Stimulated activated CD4-positive, alpha-beta T cell treated with anti-CD3 and anti-CD28 coated beads, TNF-alpha, amount 100 ng/mL, for 1 hour (primary cell): Measurements from ENCODE around the gene CCNO.

Source experiments
- DNase-seq, 3 donors: peaks; one replicate each; pipeline ENCODE4 v3.0.0-alpha.2; 2020; ENCODE audit warnings: low read depth in 3 of 3, low spot score in 1 of 3

The CCNO gene

GRCh38 chr5:55223812-55224240 lies 9.6 kb downstream of the CCNO start:
- DNase-seq: no peak

GRCh38 chr5:55222985-55223811 lies 10.2 kb downstream of the CCNO start:
- DNase-seq: no peak

- DNase-seq: no peak
Observed at GRCh38 chr5:55222092-55222984, 11.1 kb downstream of the CCNO start.

GRCh38 chr5:55220433-55221185 lies 12.8 kb downstream of the CCNO start:
- DNase-seq: no peak

GRCh38 chr5:55219770-55220169 lies 13.6 kb downstream of the CCNO start:
- DNase-seq: no peak

GRCh38 chr5:55218967-55219366 lies 14.4 kb downstream of the CCNO start:
- DNase-seq: no peak

- no peak for DNase-seq
Observed at GRCh38 chr5:55211184-55211874, 22.1 kb downstream of the CCNO start.

GRCh38 chr5:55205001-55205400 lies 28.4 kb downstream of the CCNO start:
- no peak for DNase-seq

- no peak for DNase-seq
Observed at GRCh38 chr5:55191165-55191564, 42.2 kb downstream of the CCNO start.

- DNase-seq: no peak
Observed at GRCh38 chr5:55188656-55189540, 44.5 kb downstream of the CCNO start.

- DNase-seq: no peak
Observed at GRCh38 chr5:55187370-55187769, 46.0 kb downstream of the CCNO start.
